Thyroid gland (tissue), 4 donors: Measurements from ENCODE around the gene SLC30A2.

Experiments
- CTCF ChIP-seq, 6 experiments: fragments of 200-600 bp in 3 of 6; fragments of 450-650 bp in 3 of 6; sonication (generic) in 3 of 6; IDR thresholded peaks; one replicate each; pipeline ENCODE4 v1.5.1; 2016 to 2019; ENCODE audit warnings: antibody characterized with exemption in 6 of 6, mild to moderate bottlenecking in 2 of 6, inconsistent platforms in 1 of 6, moderate library complexity in 1 of 6
- POLR2A ChIP-seq, 2 donors: fragments of 450-650 bp; IDR thresholded peaks; one replicate each; pipeline ENCODE4 v1.6.1; 2017; ENCODE audit warnings: antibody characterized with exemption in 2 of 2, mild to moderate bottlenecking in 2 of 2, moderate library complexity in 1 of 2

GRCh38 chr1:26059906-26060305 lies 14.0 kb upstream of the SLC30A2 start:
- TF ChIP-seq CTCF (IDR thresholded peaks at IDR 0.05) (no peak), POLR2A (IDR thresholded peaks at IDR 0.05) (no peak)
